HepG2 (cell line): Measurements from ENCODE around the gene SLC22A7. TPM values are rescaled to one million over a fixed set of nuclear protein-coding genes. Genes with fewer than 3 reads are reported as not detected.

ENCODE experiments used
- ATAC-seq: fragments of 200-7000 bp; cut with Tn5 transposase; 3 replicates; pipeline ENCODE4 v1.9.1; 2020; ENCODE audit warnings: mild to moderate bottlenecking, moderate library complexity
- BruUV-seq: library from RNA; stranded (reverse); fragments of 400-500 nt; replicated peaks from 2 replicates; lab custom pipeline; 2021; lab: Mats Ljungman, UMichigan
- CTCF ChIA-PET: fragments of 300-600 bp; formaldehyde crosslinking; extraction: SDS; loops from one replicate; lab custom pipeline; 2021; ENCODE audit warnings: low total read pairs, inconsistent platforms, low intra/inter-chr PET ratio; lab: Yijun Ruan, JAX
- POLR2A ChIA-PET: fragments of 350-600 bp; sonication (Branson Sonifier 250); formaldehyde crosslinking; loops from one replicate; lab custom pipeline; 2020; ENCODE audit warnings: antibody characterized with exemption, inconsistent platforms; lab: Yijun Ruan, JAX
- DNase-seq: peaks from one replicate; pipeline ENCODE4 v3.0.0-alpha.2; 2015; ENCODE audit warnings: low spot score
- FAIRE-seq: peaks from 3 replicates; lab custom pipeline; 2011; peaks lifted over from hg19 to GRCh38; lab: Jason Lieb, UNC
- H2AFZ ChIP-seq: one replicate; pipeline ENCODE4 v1.6.1; 2011; ENCODE audit warnings: low read length, inconsistent platforms
- H3K27ac ChIP-seq: fragments of 300-600 bp; 3 replicates; pipeline ENCODE4 v1.8.0; 2011; ENCODE audit warnings: mixed run types, mild to moderate bottlenecking, mixed read lengths, low read length, inconsistent platforms; ENCODE audit not compliant: insufficient read depth; ENCODE audit errors: extremely low read length
- H3K27me3 ChIP-seq, 2 experiments: fragments of 200-600 bp in 1 of 2; 2 replicates in 1 of 2; 3 replicates in 1 of 2; pipeline versions ENCODE4 v1.6.0 to v1.8.0; 2011; ENCODE audit warnings: low read length in 2 of 2, mild to moderate bottlenecking in 2 of 2, moderate library complexity in 2 of 2, inconsistent platforms in 1 of 2; ENCODE audit not compliant: insufficient read depth in 2 of 2, control insufficient read depth in 1 of 2
- H3K36me3 ChIP-seq, 2 experiments: fragments of 200-600 bp in 1 of 2; replicated peaks in 1 of 2; 2 replicates in 1 of 2; 3 replicates in 1 of 2; pipeline versions ENCODE4 v1.5.1 to v1.8.0; 2011; ENCODE audit warnings: low read length in 2 of 2, inconsistent platforms in 1 of 2; ENCODE audit not compliant: insufficient read depth in 2 of 2, control insufficient read depth in 1 of 2
- H3K4me1 ChIP-seq: 2 replicates; pipeline ENCODE4 v1.5.1; 2012; ENCODE audit warnings: low read length, inconsistent platforms; ENCODE audit not compliant: insufficient read depth
- H3K4me2 ChIP-seq: 2 replicates; pipeline ENCODE4 v1.6.0; 2011; ENCODE audit warnings: low read depth, low read length, inconsistent platforms
- H3K4me3 ChIP-seq, 3 experiments: fragments of 200-600 bp in 1 of 3; sonication (generic), shearing (Covaris generic) in 1 of 3; replicated peaks in 1 of 3; 2 replicates each; pipeline ENCODE4 v1.5.1; 2011 to 2016; ENCODE audit warnings: low read length in 3 of 3, inconsistent platforms in 2 of 3, low read depth in 2 of 3, mild to moderate bottlenecking in 2 of 3, control low read depth in 1 of 3, mixed read lengths in 1 of 3; ENCODE audit not compliant: insufficient read depth in 1 of 3
- H3K79me2 ChIP-seq: one replicate; pipeline ENCODE4 v1.6.1; 2011; ENCODE audit warnings: low read length, inconsistent platforms; ENCODE audit not compliant: insufficient read depth
- H3K9ac ChIP-seq: 2 replicates; pipeline ENCODE4 v1.6.0; 2011; ENCODE audit warnings: mild to moderate bottlenecking, low read depth, low read length, inconsistent platforms; ENCODE audit not compliant: insufficient read depth
- H3K9me3 ChIP-seq: 2 replicates; pipeline ENCODE4 v1.5.1; 2012; ENCODE audit warnings: mild to moderate bottlenecking, low read length
- H4K20me1 ChIP-seq: 2 replicates; pipeline ENCODE4 v1.6.0; 2011; ENCODE audit warnings: inconsistent platforms, mild to moderate bottlenecking, low read length, moderate library complexity; ENCODE audit not compliant: insufficient read depth
- FOSL1 ChIP-seq: sonication (generic); formaldehyde crosslinking; IDR thresholded peaks from 2 replicates; pipeline ENCODE4 v1.9.0; 2021; ENCODE audit warnings: missing genetic modification reagents, borderline replicate concordance
- FOSL2 ChIP-seq: sonication (generic); formaldehyde crosslinking; IDR thresholded peaks from 2 replicates; pipeline ENCODE4 v1.4.0; 2020; ENCODE audit warnings: missing genetic modification reagents
- FOXO1 ChIP-seq: sonication (generic); formaldehyde crosslinking; IDR thresholded peaks from 2 replicates; pipeline ENCODE4 v1.4.0; 2020; ENCODE audit warnings: missing genetic modification reagents
- GZF1 ChIP-seq: sonication (generic); formaldehyde crosslinking; IDR thresholded peaks from 2 replicates; pipeline ENCODE4 v1.5.1; 2020; ENCODE audit warnings: mild to moderate bottlenecking, missing genetic modification reagents
- LCORL ChIP-seq, 2 experiments: fragments of 450-650 bp in 1 of 2; sonication (generic) in 1 of 2; formaldehyde crosslinking in 1 of 2; IDR thresholded peaks; 2 replicates each; pipeline versions ENCODE4 v1.5.0 to v1.6.1; 2017 to 2020; ENCODE audit warnings: antibody characterized with exemption in 1 of 2, missing genetic modification reagents in 1 of 2
- NCOR1 ChIP-seq: fragments of 200-600 bp; sonication (generic); IDR thresholded peaks from 2 replicates; pipeline ENCODE4 v1.7.0; 2017; ENCODE audit warnings: antibody characterized with exemption, low read length, borderline replicate concordance
- NR2F6 ChIP-seq, 2 experiments: IDR thresholded peaks; 2 replicates each; pipeline ENCODE4 v1.6.1; 2016; ENCODE audit warnings: antibody characterized with exemption in 1 of 2, mild to moderate bottlenecking in 1 of 2
- RARA ChIP-seq: IDR thresholded peaks from 2 replicates; pipeline ENCODE4 v1.6.1; 2016; ENCODE audit warnings: missing genetic modification reagents, missing compliant biosample characterization
- SP4 ChIP-seq: sonication (generic); formaldehyde crosslinking; IDR thresholded peaks from 2 replicates; pipeline ENCODE4 v1.8.1; 2023; ENCODE audit warnings: mild to moderate bottlenecking, missing genetic modification reagents
- TBX2 ChIP-seq: sonication (generic); formaldehyde crosslinking; IDR thresholded peaks from 2 replicates; pipeline ENCODE4 v1.5.0; 2020; ENCODE audit warnings: missing genetic modification reagents, mild to moderate bottlenecking, borderline replicate concordance
- WIZ ChIP-seq: sonication (generic); formaldehyde crosslinking; IDR thresholded peaks from 2 replicates; pipeline ENCODE4 v1.5.1; 2020; ENCODE audit warnings: mild to moderate bottlenecking, missing genetic modification reagents
- ZFY ChIP-seq: sonication (generic); formaldehyde crosslinking; IDR thresholded peaks from 2 replicates; pipeline ENCODE4 v1.4.0; 2020; ENCODE audit warnings: missing genetic modification reagents
- ZNF224 ChIP-seq: sonication (generic); formaldehyde crosslinking; IDR thresholded peaks from 2 replicates; pipeline ENCODE4 v1.5.0; 2020; ENCODE audit warnings: mild to moderate bottlenecking, missing genetic modification reagents
- ZNF33A ChIP-seq: sonication (generic); formaldehyde crosslinking; IDR thresholded peaks from 2 replicates; pipeline ENCODE4 v1.5.1; 2020; ENCODE audit warnings: missing genetic modification reagents, mild to moderate bottlenecking, moderate library complexity, borderline replicate concordance
- WGBS: methylation state at CpG from one replicate; pipeline ENCODE4 v1.1.6; 2017; ENCODE audit warnings: low lambda C conversion rate; 5-methylcytosine and 5-hydroxymethylcytosine counted together
- in situ Hi-C: cut with HindIII; loops from 2 replicates; pipeline ENCODE4 v1.10.0; 2017; ENCODE audit warnings: low pct_unique_long_range_greater_than_20kb; ENCODE audit not compliant: extremely low pct_ligation_motif_present
- intact Hi-C: fragments of 100-400 bp; cut with micrococcal nuclease; formaldehyde crosslinking; loops from one replicate; pipeline ENCODE4 v1.10.0; 2022; ENCODE audit not compliant: unreplicated experiment
- polyA plus RNA-seq, 8 experiments: library from polyadenylated mRNA; depleted of rRNA in 3 of 8; stranded (reverse) in 7 of 8; unstranded in 1 of 8; fragments of >200 nt; fragmentation: Illumina TruSeq in 4 of 8; extraction: Trizol in 4 of 8; gene quantifications; 2 replicates each; pipeline versions ENCODE4 v1.2.1 to v1.2.3, GENCODE V29; 2011 to 2016; ENCODE audit warnings: low read depth in 4 of 8, missing spikeins in 1 of 8, mixed read lengths in 1 of 8; ENCODE audit not compliant: insufficient read depth in 1 of 8
- total RNA-seq, 5 experiments: library from RNA; depleted of rRNA; stranded (reverse); fragments of >200 nt; fragmentation: Illumina TruSeq; extraction: Trizol; gene quantifications; 2 replicates each; pipeline ENCODE4 v1.2.3, GENCODE V29; 2016; ENCODE audit warnings: low read depth in 1 of 5
- TF ChIP-seq, protein P1 (sequence below): sonication (generic); formaldehyde crosslinking; IDR thresholded peaks from 2 replicates; pipeline ENCODE4 v1.9.0; 2022; ENCODE audit warnings: missing genetic modification reagents, mild to moderate bottlenecking, borderline replicate concordance
- TF ChIP-seq, protein P2 (sequence below): sonication (generic); formaldehyde crosslinking; IDR thresholded peaks from 2 replicates; pipeline ENCODE4 v1.4.0; 2020; ENCODE audit warnings: mild to moderate bottlenecking, missing genetic modification reagents
- TF ChIP-seq, protein P3 (sequence below): sonication (generic); formaldehyde crosslinking; IDR thresholded peaks from 2 replicates; pipeline ENCODE4 v1.9.0; 2022; ENCODE audit warnings: low read depth, missing genetic modification reagents

Gene SLC22A7
- total and polyA plus RNA-seq, 2 of the 13 experiments (the other 11 are each of a cell fraction or from before 2014, with no cell fraction given): 5.3 to 22.6 TPM

DNA sequence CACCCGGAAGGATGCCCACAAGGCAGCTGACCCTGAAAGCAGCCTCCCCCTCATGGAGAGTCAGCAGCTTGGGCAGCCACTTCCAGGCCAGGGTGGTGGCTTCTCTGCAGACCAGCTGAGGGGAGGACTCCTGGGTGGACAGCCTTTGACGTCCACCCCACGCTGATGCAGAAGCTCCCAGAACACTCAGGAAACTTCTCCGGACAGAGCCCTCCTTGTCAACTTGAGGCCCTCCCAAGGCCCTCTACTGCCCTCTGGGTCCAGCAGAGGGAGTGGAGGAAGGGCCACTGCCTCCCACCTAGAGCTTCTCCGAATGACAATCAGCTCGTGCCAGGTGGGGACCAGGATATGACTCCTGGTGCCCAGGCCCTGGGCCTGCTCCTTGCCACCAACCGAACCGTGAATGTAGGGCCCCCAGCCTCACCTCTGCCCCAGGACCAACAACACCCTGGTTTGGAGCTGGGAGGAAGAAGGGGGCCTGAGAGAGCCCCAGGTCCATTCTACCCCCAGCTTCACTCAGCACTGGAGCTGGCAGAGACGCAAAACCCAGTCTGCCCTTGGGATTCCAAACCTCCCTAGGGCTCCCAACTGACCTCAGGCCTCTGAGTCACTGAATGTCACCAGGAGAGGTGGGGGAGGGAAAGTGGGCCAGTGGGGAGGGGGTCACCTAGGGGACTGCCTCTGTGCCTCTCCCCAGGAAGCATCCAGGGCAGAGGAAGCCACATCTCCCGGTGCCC lies 10.9 kb upstream of the SLC22A7 start:
- Histone ChIP-seq H3K9me3 (no peaks in the 10 kb centered on the region), H3K27ac (peak overlapping the region; percentile 72), H3K36me3 (no peaks in the 10 kb centered on the region), H3K4me3 (peak overlapping the region in 1 of 3 experiments; percentile 42; a peak in 1 of 6 replicates), H3K79me2 (no peaks in the 10 kb centered on the region), H3K4me1 (peaks cover 74% of the 10 kb centered on the region), H3K27me3 (no peaks in the 10 kb centered on the region), H2AFZ (no peak overlapping the region), H3K9ac (peak overlapping the region; percentile 68), H3K4me2 (peak overlapping the region; percentile 64), H4K20me1 (no peaks in the 10 kb centered on the region)
- DNase-seq (peak; percentile 71), ATAC-seq (peak; percentile 57), FAIRE-seq (peak; percentile 44)
- intact Hi-C loops (loop anchor here (1.0 kb wide), 1 partner anchor 24 kb away; no protein-coding TSS in a partner anchor), in situ Hi-C loops (no loop called here)
- no TSS peak for BruUV-seq
- CTCF ChIA-PET: interaction anchor here (0.8 to 2.8 kb wide), 2 partner anchors 21 to 24 kb away, joined by 4 to 23 read pairs; no protein-coding TSS in a partner anchor
- POLR2A ChIA-PET: interaction anchor here (0.6 to 8.3 kb wide), 11 partner anchors 11 to 408 kb away, joined by 3 to 314 read pairs (median 4); partner anchors contain the start of genes DNPH1, RPL7L1, SLC22A7 and ZNF318
- 42% methylated on average over 8 of the region's 10 CpGs for WGBS
- peak; percentile 50; the same call in 1 of the 2 replicates for TF ChIP-seq FOSL1
- TF ChIP-seq, protein P1, sequence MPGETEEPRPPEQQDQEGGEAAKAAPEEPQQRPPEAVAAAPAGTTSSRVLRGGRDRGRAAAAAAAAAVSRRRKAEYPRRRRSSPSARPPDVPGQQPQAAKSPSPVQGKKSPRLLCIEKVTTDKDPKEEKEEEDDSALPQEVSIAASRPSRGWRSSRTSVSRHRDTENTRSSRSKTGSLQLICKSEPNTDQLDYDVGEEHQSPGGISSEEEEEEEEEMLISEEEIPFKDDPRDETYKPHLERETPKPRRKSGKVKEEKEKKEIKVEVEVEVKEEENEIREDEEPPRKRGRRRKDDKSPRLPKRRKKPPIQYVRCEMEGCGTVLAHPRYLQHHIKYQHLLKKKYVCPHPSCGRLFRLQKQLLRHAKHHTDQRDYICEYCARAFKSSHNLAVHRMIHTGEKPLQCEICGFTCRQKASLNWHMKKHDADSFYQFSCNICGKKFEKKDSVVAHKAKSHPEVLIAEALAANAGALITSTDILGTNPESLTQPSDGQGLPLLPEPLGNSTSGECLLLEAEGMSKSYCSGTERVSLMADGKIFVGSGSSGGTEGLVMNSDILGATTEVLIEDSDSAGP (CRISPR knock-in tag): 0 out of 2 replicates have a peak, but pooled peaks have one; percentile 18
- peak; percentile 87 for TF ChIP-seq FOSL2 (CRISPR knock-in tag)
- TF ChIP-seq NR2F6 (IDR thresholded peaks at IDR 0.05): peak; percentile 19; the same call in 1 of the 2 replicates
- peak; percentile 46; the same call in 1 of the 2 replicates for TF ChIP-seq NR2F6 (CRISPR knock-in tag; IDR thresholded peaks at IDR 0.05)
- TF ChIP-seq NCOR1: peak; percentile 51; the same call in 1 of the 2 replicates
- TF ChIP-seq ZNF33A (CRISPR knock-in tag): no peak
- 0 out of 2 replicates have a peak, but pooled peaks have one; percentile 24 for TF ChIP-seq FOXO1
- TF ChIP-seq GZF1 (CRISPR knock-in tag): no peak
- TF ChIP-seq, protein P2, sequence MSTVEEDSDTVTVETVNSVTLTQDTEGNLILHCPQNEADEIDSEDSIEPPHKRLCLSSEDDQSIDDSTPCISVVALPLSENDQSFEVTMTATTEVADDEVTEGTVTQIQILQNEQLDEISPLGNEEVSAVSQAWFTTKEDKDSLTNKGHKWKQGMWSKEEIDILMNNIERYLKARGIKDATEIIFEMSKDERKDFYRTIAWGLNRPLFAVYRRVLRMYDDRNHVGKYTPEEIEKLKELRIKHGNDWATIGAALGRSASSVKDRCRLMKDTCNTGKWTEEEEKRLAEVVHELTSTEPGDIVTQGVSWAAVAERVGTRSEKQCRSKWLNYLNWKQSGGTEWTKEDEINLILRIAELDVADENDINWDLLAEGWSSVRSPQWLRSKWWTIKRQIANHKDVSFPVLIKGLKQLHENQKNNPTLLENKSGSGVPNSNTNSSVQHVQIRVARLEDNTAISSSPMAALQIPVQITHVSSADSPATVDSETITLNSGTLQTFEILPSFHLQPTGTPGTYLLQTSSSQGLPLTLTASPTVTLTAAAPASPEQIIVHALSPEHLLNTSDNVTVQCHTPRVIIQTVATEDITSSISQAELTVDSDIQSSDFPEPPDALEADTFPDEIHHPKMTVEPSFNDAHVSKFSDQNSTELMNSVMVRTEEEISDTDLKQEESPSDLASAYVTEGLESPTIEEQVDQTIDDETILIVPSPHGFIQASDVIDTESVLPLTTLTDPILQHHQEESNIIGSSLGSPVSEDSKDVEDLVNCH: 0 out of 2 replicates have a peak, but pooled peaks have one; percentile 27
- peak; percentile 61; the same call in 1 of the 2 replicates for TF ChIP-seq SP4
- TF ChIP-seq, protein P3, sequence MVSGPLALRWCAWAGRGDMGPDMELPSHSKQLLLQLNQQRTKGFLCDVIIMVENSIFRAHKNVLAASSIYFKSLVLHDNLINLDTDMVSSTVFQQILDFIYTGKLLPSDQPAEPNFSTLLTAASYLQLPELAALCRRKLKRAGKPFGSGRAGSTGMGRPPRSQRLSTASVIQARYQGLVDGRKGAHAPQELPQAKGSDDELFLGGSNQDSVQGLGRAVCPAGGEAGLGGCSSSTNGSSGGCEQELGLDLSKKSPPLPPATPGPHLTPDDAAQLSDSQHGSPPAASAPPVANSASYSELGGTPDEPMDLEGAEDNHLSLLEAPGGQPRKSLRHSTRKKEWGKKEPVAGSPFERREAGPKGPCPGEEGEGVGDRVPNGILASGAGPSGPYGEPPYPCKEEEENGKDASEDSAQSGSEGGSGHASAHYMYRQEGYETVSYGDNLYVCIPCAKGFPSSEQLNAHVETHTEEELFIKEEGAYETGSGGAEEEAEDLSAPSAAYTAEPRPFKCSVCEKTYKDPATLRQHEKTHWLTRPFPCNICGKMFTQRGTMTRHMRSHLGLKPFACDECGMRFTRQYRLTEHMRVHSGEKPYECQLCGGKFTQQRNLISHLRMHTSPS (CRISPR knock-in tag): peak; percentile 38; the same call in 1 of the 2 replicates
- peak; percentile 60 for TF ChIP-seq ZFY (CRISPR knock-in tag)
- no peak for TF ChIP-seq LCORL (IDR thresholded peaks at IDR 0.05)
- TF ChIP-seq LCORL (CRISPR knock-in tag; IDR thresholded peaks at IDR 0.05): peak; percentile 73
- TF ChIP-seq RARA (CRISPR knock-in tag): peak; percentile 73
- 0 out of 2 replicates have a peak, but pooled peaks have one; percentile 45 for TF ChIP-seq WIZ (CRISPR knock-in tag)
- TF ChIP-seq TBX2 (CRISPR knock-in tag): peak; percentile 39
- peak; percentile 77; the same call in 1 of the 2 replicates for TF ChIP-seq ZNF224 (CRISPR knock-in tag)
